Kidney (tissue), 14 donors: ENCODE results near the gene CLCN7. TPM values are rescaled to one million over a fixed set of nuclear protein-coding genes. Genes with fewer than 3 reads are reported as not detected.

ENCODE experiments used
- DNase-seq, 5 donors: peaks; one replicate each; pipeline ENCODE4 v3.0.0-alpha.2; 2013 to 2020
- FAIRE-seq: peaks from 2 replicates; lab custom pipeline; 2012; peaks lifted over from hg19 to GRCh38; lab: Jason Lieb, UNC
- H3K27ac ChIP-seq, 2 donors: one replicate each; pipeline ENCODE4 v1.7.0; 2013; ENCODE audit warnings: low read depth in 2 of 2, low read length in 2 of 2, inconsistent platforms in 1 of 2
- H3K27me3 ChIP-seq: one replicate; pipeline ENCODE4 v1.7.1; 2013; ENCODE audit warnings: low read length, inconsistent platforms; ENCODE audit not compliant: control insufficient read depth, insufficient read depth
- H3K36me3 ChIP-seq, 3 donors: one replicate each; pipeline versions ENCODE4 v1.7.0 to v1.7.1; 2013; ENCODE audit warnings: low read length in 3 of 3, control low read depth in 1 of 3, inconsistent platforms in 1 of 3; ENCODE audit not compliant: insufficient read depth in 3 of 3, control insufficient read depth in 2 of 3
- H3K4me1 ChIP-seq, 3 donors: one replicate each; pipeline versions ENCODE4 v1.7.0 to v1.7.1; 2013; ENCODE audit warnings: low read length in 3 of 3, inconsistent platforms in 1 of 3, low read depth in 1 of 3; ENCODE audit not compliant: control insufficient read depth in 2 of 3, insufficient read depth in 2 of 3
- H3K4me3 ChIP-seq, 3 donors: one replicate each; pipeline versions ENCODE4 v1.7.0 to v1.8.1; 2013; ENCODE audit warnings: low read length in 3 of 3, control low read depth in 1 of 3, inconsistent platforms in 1 of 3
- H3K9ac ChIP-seq, 3 donors: one replicate each; pipeline versions ENCODE4 v1.7.0 to v1.7.1; 2013; ENCODE audit warnings: low read length in 3 of 3, control low read depth in 1 of 3, inconsistent platforms in 1 of 3
- H3K9me3 ChIP-seq, 3 donors: one replicate each; pipeline versions ENCODE4 v1.7.0 to v1.7.1; 2013; ENCODE audit warnings: low read length in 3 of 3, control low read depth in 1 of 3, inconsistent platforms in 1 of 3; ENCODE audit not compliant: control insufficient read depth in 2 of 3, insufficient read depth in 1 of 3
- CTCF ChIP-seq: IDR thresholded peaks from 3 replicates; pipeline ENCODE4 v1.5.1; 2012; ENCODE audit warnings: mild to moderate bottlenecking, moderate library complexity, borderline replicate concordance; ENCODE audit not compliant: insufficient read depth; ENCODE audit errors: extremely low read depth
- intact Hi-C: fragments of 100-400 bp; cut with DNase I; formaldehyde crosslinking; loops from one replicate; pipeline ENCODE4 v1.11.1; 2022
- polyA plus RNA-seq: library from polyadenylated mRNA; stranded (reverse); fragments of 350-450 nt; fragmentation: Illumina TruSeq; extraction: RNeasy Lipid Tissue Mini Kit (QIAGEN cat#74804); gene quantifications from one replicate; pipeline ENCODE4 v1.2.3, GENCODE V29; 2014; ENCODE audit warnings: low read depth, low replicate concordance; ENCODE audit not compliant: insufficient read depth
- total RNA-seq: library from RNA; stranded (reverse); fragmentation: NEBNext Ultra II Directional; extraction: Animal tissue kit (Norgen Biotek cat#: 25700); gene quantifications from one replicate; pipeline ENCODE4 v1.2.1, GENCODE V29; 2021
- donor health status: control.
- donor health status: control.
- donor health status: control.
- donor health status: control.
- donor health status: control.
- donor health status: DM: yes; HTN: yes; CAD: no.
- donor health status: Normal renal cell carcinoma (clear cell type).

Gene CLCN7
- total and polyA plus RNA-seq, 2 donors from 2014 or later: 38.9 to 92.5 TPM

GRCh38 chr16:1474082-1474795, 589 bp downstream of the CLCN7 start:
- H3K4me1 ChIP-seq: peaks cover 0 to 30% (median 0%) of the 10 kb centered on the region in 3 donors
- TF ChIP-seq CTCF: no peak
- peak in 2 of 5 donors; percentile 12 to 37 for DNase-seq
- no peaks in the 10 kb centered on the region for H3K27me3 ChIP-seq
- no peaks in the 10 kb centered on the region for H3K9me3 ChIP-seq
- peak overlapping the region; percentile 68 to 91 (median 80) for H3K4me3 ChIP-seq
- no peak for FAIRE-seq
- H3K36me3 ChIP-seq: no peaks in the 10 kb centered on the region
- H3K9ac ChIP-seq: peak overlapping the region; percentile 44 to 90 (median 63)
- peak overlapping the region; percentile 74 to 85 for H3K27ac ChIP-seq
- intact Hi-C loops: no loop called here

GRCh38 chr16:1472974-1473373, 1.9 kb downstream of the CLCN7 start:
- H3K4me1 ChIP-seq: peaks cover 0 to 30% (median 0%) of the 10 kb centered on the region in 3 donors
- H3K36me3 ChIP-seq: no peaks in the 10 kb centered on the region
- no peaks in the 10 kb centered on the region for H3K27me3 ChIP-seq
- H3K9me3 ChIP-seq: no peaks in the 10 kb centered on the region
- H3K27ac ChIP-seq: no peak overlapping the region
- TF ChIP-seq CTCF: no peak
- no peak for FAIRE-seq
- intact Hi-C loops: no loop called here
- no peak for DNase-seq
- H3K4me3 ChIP-seq: no peak overlapping the region
- no peak overlapping the region for H3K9ac ChIP-seq

GRCh38 chr16:1471569-1472194, 3.1 kb downstream of the CLCN7 start:
- Histone ChIP-seq H3K4me3 (no peak overlapping the region), H3K27ac (peak overlapping the region in 1 of 2 donors; percentile 9), H3K36me3 (no peaks in the 10 kb centered on the region), H3K27me3 (no peaks in the 10 kb centered on the region), H3K9me3 (no peaks in the 10 kb centered on the region), H3K9ac (no peak overlapping the region), H3K4me1 (peaks cover 0 to 30% (median 0%) of the 10 kb centered on the region in 3 donors)
- intact Hi-C loops: no loop called here
- no peak for TF ChIP-seq CTCF
- DNase-seq: no peak
- no peak for FAIRE-seq
